GM21825 (cell line): ENCODE measurements around the gene ADARB1.

Experiments
- ATAC-seq: cut with Tn5 transposase; IDR thresholded peaks from one replicate; pipeline ENCODE4 v1.9.1; 2021; ENCODE audit warnings: mild to moderate bottlenecking, moderate library complexity; ENCODE audit not compliant: unreplicated experiment

The ADARB1 gene

GRCh38 chr21:45091550-45092322 is 17.4 kb downstream of the ADARB1 start:
- ATAC-seq: no peak

GRCh38 chr21:45093035-45093532 is 18.7 kb downstream of the ADARB1 start:
- no peak for ATAC-seq

- ATAC-seq: no peak
Measured at GRCh38 chr21:45094412-45094811, 20.0 kb downstream of the ADARB1 start.

- ATAC-seq: no peak
Measured at GRCh38 chr21:45095505-45095904, 21.1 kb downstream of the ADARB1 start.

GRCh38 chr21:45096217-45096616 is 21.8 kb downstream of the ADARB1 start:
- no peak for ATAC-seq

- ATAC-seq: no peak
Measured at GRCh38 chr21:45097827-45098387, 23.5 kb downstream of the ADARB1 start.

GRCh38 chr21:45098867-45099266 is 24.5 kb downstream of the ADARB1 start:
- no peak for ATAC-seq

GRCh38 chr21:45099571-45099970 is 25.2 kb downstream of the ADARB1 start:
- no peak for ATAC-seq

- no peak for ATAC-seq
Measured at GRCh38 chr21:45100866-45101265, 26.5 kb downstream of the ADARB1 start.

- no peak for ATAC-seq
Measured at GRCh38 chr21:45102391-45102932, 28.1 kb downstream of the ADARB1 start.

GRCh38 chr21:45103971-45104520 is 29.7 kb downstream of the ADARB1 start:
- ATAC-seq: no peak

GRCh38 chr21:45104560-45104959 is 30.2 kb downstream of the ADARB1 start:
- no peak for ATAC-seq

- no peak for ATAC-seq
Measured at GRCh38 chr21:45105906-45106485, 31.6 kb downstream of the ADARB1 start.

GRCh38 chr21:45108034-45108790 is 33.8 kb downstream of the ADARB1 start:
- ATAC-seq: no peak

- ATAC-seq: no peak
Measured at GRCh38 chr21:45108808-45109781, 34.7 kb downstream of the ADARB1 start.

GRCh38 chr21:45109831-45110492 is 35.6 kb downstream of the ADARB1 start:
- peak; percentile 69 for ATAC-seq

- no peak for ATAC-seq
Measured at GRCh38 chr21:45110873-45111624, 36.7 kb downstream of the ADARB1 start.

- no peak for ATAC-seq
Measured at GRCh38 chr21:45111703-45112102, 37.3 kb downstream of the ADARB1 start.
